RKO (cell line): ENCODE measurements around the gene MXRA8.
"Not testable (repeated sequence)": the region's sequence is repeated elsewhere in the genome, so short reads cannot be mapped to it uniquely, and the experiment has no call there.

ENCODE experiments used
- DNase-seq: peaks from one replicate; pipeline ENCODE4 v3.0.0-alpha.2; 2016; ENCODE audit warnings: low spot score

The MXRA8 gene

GRCh38 chr1:1358433-1359271 is at the start of gene MXRA8:
MXRA8 (minus strand) TSS chr1:1358555; CDS start chr1:1358504, 51 bp downstream.
- DNase-seq = no peak

- DNase-seq = peak; percentile 53
Observed at GRCh38 chr1:1407636-1408318, 49.4 kb upstream of the MXRA8 start.

- DNase-seq = peak; percentile 94
Observed at GRCh38 chr1:1406821-1407635, 48.7 kb upstream of the MXRA8 start, which contains the start of gene MRPL20. MRPL20 (minus strand) TSS chr1:1407293; CDS start chr1:1407217, 76 bp downstream.

- peak; percentile 42 for DNase-seq
Observed at GRCh38 chr1:1406101-1406820, 47.9 kb upstream of the MXRA8 start.

- DNase-seq = no peak
Observed at GRCh38 chr1:1403653-1404052, 45.3 kb upstream of the MXRA8 start.

GRCh38 chr1:1402901-1403392 is 44.6 kb upstream of the MXRA8 start:
- not testable (repeated sequence) for DNase-seq

- peak; percentile 80 for DNase-seq
Observed at GRCh38 chr1:1402072-1402900, 43.9 kb upstream of the MXRA8 start.

GRCh38 chr1:1401457-1402010 is 43.2 kb upstream of the MXRA8 start:
- no peak for DNase-seq

- DNase-seq = no peak
Observed at GRCh38 chr1:1400576-1401456, 42.5 kb upstream of the MXRA8 start.

- DNase-seq = peak; percentile 55
Observed at GRCh38 chr1:1399872-1400575, 41.7 kb upstream of the MXRA8 start.

- peak; percentile 97 for DNase-seq
Observed at GRCh38 chr1:1399187-1399871, 41.0 kb upstream of the MXRA8 start, which contains the start of gene CCNL2. CCNL2 (minus strand) TSS chr1:1399335; CDS start chr1:1399306, 29 bp downstream.

- no peak for DNase-seq
Observed at GRCh38 chr1:1398677-1399186, 40.4 kb upstream of the MXRA8 start.

GRCh38 chr1:1397839-1398523 is 39.6 kb upstream of the MXRA8 start:
- peak; percentile 91 for DNase-seq

- DNase-seq = no peak
Observed at GRCh38 chr1:1395166-1395565, 36.8 kb upstream of the MXRA8 start.

GRCh38 chr1:1394116-1394515 is 35.8 kb upstream of the MXRA8 start:
- no peak for DNase-seq

- no peak for DNase-seq
Observed at GRCh38 chr1:1393428-1393827, 35.1 kb upstream of the MXRA8 start.

GRCh38 chr1:1393014-1393413 is 34.7 kb upstream of the MXRA8 start:
- DNase-seq = no peak
